Spleen (tissue), 7 donors: ENCODE data around the gene PLXNA2.

Experiments used
- POLR2AphosphoS5 ChIP-seq, 3 donors: sonication (generic); formaldehyde crosslinking; IDR thresholded peaks; one replicate each; pipeline ENCODE4 v1.5.1; 2017; ENCODE audit warnings: antibody characterized with exemption in 3 of 3
- TF ChIP-seq, protein P1 (sequence below), 11 experiments: fragments of 200-600 bp in 7 of 11; fragments of 450-650 bp in 4 of 11; sonication (generic) in 4 of 11; IDR thresholded peaks in 8 of 11; conservative IDR thresholded peaks in 3 of 11; 1 replicate in 7 of 11; 2 replicates in 4 of 11; pipeline versions ENCODE4 v1.4.0 to v1.8.0; 2016 to 2021; ENCODE audit warnings: antibody characterized with exemption in 11 of 11, inconsistent platforms in 4 of 11, mild to moderate bottlenecking in 1 of 11
- donor health status: DM: no; HTN: no; CAD: no; lungs with moderate emphysema.
- donor health status: DM: no; HTN: no; CAD: no.
- donor health status: DM: no; HTN: no; CAD: no.

DNA sequence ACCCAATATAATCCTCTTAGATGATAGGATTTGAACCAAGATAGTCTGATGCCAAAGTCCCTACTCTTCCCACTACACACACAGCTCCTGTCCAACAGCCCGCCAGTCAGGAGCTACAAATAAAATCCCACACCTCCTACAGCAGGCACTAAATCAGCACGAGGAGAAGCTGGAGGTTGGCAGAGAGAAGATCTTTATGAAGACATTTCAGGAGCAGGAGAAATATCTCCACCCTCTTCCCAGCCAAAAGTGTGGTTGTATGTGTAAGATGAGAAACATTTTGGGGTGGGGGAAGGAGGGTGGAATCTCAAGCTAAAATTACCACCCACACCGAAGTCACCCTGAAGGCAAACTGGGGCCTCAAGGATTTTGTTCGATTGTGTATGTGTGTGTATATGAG, 54.5 kb downstream of the PLXNA2 start:
- TF ChIP-seq, protein P1, sequence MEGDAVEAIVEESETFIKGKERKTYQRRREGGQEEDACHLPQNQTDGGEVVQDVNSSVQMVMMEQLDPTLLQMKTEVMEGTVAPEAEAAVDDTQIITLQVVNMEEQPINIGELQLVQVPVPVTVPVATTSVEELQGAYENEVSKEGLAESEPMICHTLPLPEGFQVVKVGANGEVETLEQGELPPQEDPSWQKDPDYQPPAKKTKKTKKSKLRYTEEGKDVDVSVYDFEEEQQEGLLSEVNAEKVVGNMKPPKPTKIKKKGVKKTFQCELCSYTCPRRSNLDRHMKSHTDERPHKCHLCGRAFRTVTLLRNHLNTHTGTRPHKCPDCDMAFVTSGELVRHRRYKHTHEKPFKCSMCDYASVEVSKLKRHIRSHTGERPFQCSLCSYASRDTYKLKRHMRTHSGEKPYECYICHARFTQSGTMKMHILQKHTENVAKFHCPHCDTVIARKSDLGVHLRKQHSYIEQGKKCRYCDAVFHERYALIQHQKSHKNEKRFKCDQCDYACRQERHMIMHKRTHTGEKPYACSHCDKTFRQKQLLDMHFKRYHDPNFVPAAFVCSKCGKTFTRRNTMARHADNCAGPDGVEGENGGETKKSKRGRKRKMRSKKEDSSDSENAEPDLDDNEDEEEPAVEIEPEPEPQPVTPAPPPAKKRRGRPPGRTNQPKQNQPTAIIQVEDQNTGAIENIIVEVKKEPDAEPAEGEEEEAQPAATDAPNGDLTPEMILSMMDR (IDR thresholded peaks at IDR 0.05 in 8 of 11, conservative IDR thresholded peaks at IDR 0.05 in 3 of 11) = no peak
- TF ChIP-seq POLR2AphosphoS5 (IDR thresholded peaks at IDR 0.05) = no peak
